T-helper 1 cell treated with Interleukin-12 subunit alpha and Interleukin-12 subunit beta and Interleukin-4 antibody, amounts not matched to agents 30 ng/mL and 1 ng/mL, for 36 hours (primary cell): ENCODE results near the gene ST3GAL3. TPM values are rescaled to one million over a fixed set of nuclear protein-coding genes. Genes with fewer than 3 reads are reported as not detected.

Experiments
- intact Hi-C: fragments of 100-400 bp; cut with micrococcal nuclease; formaldehyde crosslinking; loops from one replicate; pipeline ENCODE4 v1.15.1; 2024
- total RNA-seq: library from RNA; stranded (reverse); gene quantifications from 2 replicates; pipeline ENCODE4 v1.2.3, GENCODE V29; 2022

The ST3GAL3 gene
- total RNA-seq, 1 donor from 2014 or later = 22.4 TPM

DNA sequence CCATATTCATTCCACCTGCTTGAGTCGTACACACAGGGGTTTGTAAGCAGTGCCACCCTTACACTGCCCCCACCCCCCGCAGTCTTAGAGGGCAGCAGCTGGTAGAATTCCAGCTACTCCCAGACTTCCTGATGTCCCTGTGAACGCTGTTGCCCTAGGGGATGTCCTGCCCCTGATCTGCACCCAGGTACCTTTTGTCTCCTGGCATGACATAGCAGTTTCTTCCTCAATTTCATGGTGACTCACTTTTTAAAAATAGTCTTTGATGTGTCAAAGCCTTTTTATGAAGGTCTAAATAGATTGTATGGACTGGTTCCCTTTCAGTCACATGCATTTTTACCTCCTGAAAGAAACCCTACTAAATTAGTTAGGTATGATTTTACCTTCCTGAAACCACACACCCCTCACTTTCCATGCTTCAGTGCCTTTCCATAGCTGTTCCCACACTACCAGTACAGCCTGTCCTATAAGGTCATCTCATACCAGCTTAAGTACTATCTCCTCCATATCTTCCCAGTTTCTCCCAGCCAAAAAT, 76.4 kb downstream of the ST3GAL3 start:
- intact Hi-C loops = no loop called here

- intact Hi-C loops = no loop called here
These were observed 79.0 kb downstream of the ST3GAL3 start for GRCh38 chr1:43786201-43786958.

DNA sequence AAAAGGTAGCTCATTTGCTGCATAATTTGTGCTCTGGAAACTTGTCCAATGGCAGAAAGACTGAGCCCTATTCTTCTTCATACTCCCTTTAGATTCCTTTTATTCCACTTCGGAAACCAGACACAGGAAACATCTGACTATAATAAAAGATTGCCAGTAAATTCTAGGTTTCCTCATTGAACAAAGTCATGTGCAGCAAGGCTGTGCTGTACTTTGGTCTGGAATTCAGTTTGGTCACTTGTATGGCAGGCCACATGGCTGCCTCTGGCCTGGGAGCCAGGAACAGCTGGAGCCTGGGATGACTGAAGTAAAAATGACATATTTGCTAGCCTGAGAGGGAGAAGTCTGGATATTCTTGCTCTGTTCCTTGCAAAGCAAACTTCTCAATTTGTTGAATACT, 79.6 kb downstream of the ST3GAL3 start:
- intact Hi-C loops = no loop called here

DNA sequence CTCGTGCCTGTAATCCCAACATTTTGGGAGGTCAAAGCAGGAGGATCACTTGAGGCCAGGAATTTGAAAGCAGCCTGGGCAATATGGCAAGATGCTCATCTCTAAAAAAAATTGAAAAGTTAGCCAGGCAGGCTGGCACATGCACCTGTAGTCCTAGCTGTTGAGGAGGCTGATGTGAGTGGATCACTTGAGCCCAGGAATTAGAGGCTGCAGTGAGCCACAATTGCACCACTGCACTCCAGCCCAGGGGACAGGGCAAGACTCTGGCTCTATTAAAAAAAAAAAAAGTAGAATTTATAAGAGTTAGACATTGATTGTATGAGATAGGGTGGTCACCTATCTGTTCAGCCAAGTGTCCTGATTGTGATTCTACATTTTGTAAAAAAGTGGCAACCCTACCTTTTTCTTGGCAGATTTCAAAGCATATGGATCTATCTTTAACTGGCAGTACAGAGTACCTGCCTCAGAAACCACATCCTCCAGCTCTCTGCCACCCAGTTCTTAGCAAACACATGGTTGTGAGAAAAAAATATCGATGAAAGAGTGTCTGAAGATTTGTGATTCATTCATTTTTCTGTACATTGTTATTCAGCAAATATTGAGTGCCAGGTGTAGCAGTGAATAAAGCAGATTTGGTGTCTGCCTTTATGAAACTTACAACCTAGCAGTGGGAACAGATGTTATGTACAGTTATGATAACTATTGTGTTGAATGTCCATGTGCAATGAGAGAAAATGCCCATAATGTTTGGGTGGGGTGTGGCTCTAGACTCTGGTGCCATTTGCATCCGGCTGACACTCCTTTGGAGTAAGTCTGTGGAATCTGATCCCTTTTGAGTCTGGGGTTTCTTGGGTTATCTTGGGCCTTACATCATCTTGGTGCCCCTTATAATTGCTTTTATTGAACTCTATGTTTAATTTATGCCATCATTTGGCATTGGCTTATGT, 82.5 kb downstream of the ST3GAL3 start:
- intact Hi-C loops = no loop called here

DNA sequence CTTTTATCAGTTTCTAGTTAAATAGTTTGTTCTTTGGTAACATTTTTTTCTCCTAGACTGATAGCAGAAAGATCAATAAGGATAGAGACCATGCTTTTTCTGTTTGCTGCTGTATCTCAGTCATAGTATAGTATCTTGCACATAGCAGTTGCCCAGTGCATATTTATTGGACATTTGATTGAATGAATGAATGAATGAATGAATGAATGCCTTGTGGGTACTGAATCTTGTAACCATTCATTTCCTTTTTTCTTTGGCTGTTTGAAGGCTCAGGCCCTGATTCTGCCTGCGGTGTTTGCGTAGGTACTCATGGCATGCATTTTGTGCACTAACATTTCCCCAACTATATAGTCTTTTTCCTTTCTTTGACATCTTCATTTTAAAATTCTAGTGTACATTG, 83.9 kb downstream of the ST3GAL3 start:
- intact Hi-C loops = no loop called here

GRCh38 chr1:43796111-43796581, 88.8 kb downstream of the ST3GAL3 start:
- intact Hi-C loops = no loop called here

GRCh38 chr1:43797891-43798290, 90.6 kb downstream of the ST3GAL3 start:
- intact Hi-C loops = no loop called here

DNA sequence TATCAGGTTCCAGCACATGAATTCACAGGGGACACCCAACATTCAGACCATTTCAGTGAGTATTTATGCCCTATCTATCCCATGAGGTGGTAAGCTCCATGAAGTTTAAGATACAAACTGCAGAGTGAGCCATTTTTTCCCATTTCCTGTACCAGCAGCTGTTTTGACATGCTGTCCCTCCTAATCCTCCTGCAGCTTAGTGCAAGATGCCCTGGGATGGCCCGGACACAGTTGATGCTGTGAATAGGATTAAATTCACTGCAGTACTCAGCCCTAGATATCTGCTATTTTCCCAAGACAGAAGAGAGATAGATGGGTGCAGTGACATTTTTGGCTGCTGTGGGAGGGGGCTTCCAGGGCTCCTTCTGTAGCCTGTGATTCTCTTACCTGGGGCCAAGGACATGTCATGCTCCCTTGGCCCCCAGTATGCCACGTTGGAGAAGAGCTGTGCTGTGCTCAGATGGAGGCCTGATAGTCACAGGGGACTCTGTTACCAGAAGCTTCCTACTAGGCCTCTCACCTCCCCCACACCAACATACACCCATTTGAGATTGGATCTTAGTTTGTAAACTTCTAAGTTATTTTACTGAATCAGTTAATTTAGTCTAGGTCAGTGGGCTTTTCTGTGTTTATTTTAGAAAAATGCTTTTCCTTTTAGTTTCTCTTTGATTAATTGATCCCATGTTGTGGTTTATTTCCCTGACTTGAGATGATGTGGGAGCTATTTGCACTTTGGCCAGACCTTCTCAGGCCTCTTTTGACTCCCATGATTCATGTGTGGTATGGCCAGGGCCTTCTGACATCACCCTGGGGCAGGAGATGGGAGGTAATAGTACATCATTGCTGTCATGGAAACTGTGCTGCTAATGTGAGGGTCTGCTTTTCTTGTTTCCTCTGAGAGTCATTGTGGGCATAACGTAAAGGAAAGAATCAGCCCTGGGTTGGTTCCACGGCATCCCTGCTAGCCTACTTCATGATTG, 92.6 kb downstream of the ST3GAL3 start:
- intact Hi-C loops = no loop called here

DNA sequence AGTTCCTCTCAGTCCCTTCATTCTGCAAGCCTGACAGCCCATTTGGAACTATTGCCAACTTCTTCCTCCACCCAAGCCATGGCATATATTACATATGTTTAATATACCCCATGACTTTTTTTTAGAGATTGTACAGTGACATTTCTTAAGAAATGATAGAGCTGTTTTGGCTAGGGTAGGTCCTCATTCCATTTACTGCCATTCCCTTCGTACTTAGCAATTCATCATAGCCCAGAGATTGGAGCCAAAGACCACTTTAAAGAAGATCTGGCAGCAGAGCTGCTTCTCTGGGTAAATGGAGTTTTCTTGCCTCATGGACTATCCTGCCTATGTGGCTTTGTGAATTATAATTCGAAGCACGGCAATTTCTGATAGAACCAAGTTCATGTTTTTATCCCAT, 93.4 kb downstream of the ST3GAL3 start:
- intact Hi-C loops = no loop called here

DNA sequence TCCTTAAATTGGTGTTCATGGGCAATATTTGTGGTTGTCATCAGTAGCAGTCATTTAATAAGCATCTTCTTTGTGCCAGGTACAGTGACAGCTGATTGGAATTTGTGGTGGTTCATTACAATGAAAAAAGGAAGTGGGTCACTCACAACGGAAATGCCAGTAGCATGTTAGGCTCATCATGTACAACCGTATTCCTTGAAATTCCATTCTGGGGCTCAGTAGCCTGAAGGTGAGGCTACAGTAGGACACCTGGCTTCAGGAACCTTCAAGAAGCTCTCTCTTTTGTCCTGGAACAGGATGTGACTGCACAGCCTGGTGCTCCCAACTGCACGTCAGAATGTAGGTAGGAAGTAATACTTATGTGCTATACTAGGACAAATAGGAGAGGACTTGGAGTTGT, 93.9 kb downstream of the ST3GAL3 start:
- intact Hi-C loops = no loop called here

DNA sequence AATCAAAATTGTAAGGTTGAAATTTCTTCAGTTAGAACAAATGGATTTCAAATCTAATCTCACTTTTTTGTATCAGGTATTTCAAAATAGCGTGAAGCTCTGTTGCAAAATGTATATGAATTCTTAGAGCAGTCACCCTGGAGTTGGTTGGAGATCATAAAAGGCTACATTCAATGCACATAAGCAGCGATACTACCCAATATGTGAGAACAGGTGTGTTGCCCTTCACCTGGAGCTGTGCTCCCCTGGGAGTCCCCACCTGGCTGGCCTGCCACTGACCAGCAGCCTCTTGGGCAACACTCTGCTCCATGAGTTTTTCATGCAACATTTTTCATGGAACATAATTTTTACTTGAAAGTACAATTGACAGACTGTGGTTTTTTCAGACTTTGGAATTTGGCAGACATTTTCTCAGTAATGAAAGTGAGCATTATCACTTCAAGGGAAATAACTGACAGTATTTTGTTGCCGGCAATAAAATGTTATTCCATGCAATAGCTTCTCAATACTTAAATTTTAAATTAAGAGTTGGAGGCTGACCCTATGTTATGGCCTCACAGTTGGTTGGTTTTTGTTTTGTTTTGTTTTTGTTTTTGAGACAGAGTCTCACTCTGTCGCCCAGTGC, 95.1 kb downstream of the ST3GAL3 start:
- intact Hi-C loops = no loop called here

GRCh38 chr1:43803105-43803504, 95.8 kb downstream of the ST3GAL3 start:
- intact Hi-C loops = no loop called here

DNA sequence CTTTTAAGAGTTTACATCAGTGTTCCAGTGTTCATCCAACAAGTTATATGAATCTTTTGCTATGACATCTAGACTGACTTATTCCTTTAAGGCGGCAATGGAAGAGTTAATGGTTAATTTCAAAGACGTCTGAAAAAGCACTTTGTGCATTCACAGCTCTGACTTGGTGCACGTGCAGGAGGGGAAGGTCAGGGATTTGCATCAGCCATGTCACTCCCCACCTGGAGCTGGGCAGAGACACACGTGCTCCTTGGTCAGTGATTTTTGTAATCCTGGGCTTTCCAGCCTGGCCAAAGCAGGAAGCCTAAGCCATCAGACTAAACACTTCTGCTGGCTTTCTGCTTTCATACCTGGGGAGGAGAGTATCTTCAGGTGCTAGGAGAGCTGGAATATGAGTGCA, 96.3 kb downstream of the ST3GAL3 start:
- intact Hi-C loops = no loop called here

GRCh38 chr1:43804569-43804968, 97.2 kb downstream of the ST3GAL3 start:
- intact Hi-C loops = no loop called here

DNA sequence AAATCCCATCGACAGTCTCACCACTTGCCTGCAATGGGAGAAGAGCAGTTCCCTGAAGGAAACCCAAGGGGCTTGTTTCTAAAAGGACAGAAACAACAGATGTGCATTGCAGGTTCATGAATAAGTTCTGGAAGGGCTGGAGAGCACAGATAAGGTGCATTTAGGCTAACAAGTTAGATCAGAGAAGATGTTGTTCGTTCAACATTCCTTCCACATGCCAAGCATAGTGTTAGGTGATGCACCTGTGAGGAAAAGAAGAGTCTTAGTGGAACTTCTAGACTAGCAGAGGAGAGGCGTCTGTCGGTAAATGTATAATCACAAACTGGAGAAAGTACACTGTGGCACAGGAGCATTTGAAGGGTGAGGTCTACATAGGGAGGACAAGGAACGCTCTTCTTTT, 98.0 kb downstream of the ST3GAL3 start:
- intact Hi-C loops = no loop called here

GRCh38 chr1:43806183-43806582, 98.8 kb downstream of the ST3GAL3 start:
- intact Hi-C loops = no loop called here

DNA sequence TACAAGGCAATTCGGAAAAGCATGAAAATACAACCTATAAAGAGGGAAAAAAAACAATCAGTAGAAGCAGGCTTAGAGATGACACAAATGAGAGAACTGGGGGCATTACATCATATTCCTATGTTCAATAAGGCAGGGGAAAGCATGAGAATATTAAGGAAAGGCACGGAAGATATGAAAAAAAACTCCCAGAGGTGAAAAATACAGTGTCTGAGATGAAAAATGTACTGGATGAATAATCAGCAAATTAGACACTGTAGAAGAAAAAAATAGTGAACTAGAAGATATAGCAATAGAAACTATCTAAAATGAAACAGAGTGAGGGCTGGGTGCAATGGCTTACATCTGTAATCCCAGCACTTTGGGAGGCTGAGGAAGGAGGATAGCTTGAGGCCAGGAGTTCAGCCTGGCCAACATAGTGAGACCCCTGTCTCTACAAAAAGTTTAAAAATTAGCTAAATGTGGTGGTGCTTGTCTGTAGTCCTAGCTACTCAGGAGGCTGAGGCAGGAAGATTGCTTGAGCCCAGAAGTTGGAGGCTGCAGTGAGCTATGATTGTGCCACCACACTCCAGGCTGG, 101.8 kb downstream of the ST3GAL3 start:
- intact Hi-C loops = no loop called here

DNA sequence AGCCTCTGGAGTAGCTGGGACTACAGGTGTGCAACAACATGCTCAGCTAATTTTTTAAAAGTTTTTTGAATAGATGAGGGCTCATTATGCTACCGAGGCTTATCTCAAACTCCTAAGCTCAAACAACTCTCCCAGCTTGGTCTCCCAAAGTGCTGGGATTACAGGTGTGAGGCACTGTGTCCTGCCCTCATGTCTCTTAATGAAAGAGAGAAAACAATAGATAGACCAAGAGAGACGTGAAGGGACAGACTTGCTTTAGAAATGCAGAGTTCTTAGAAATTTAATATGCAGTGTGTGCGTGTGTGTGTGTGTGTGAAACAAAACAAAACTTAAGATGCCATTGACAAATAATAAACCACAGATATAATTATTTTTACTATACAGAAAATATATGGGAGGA, 105.2 kb downstream of the ST3GAL3 start:
- intact Hi-C loops = no loop called here

- intact Hi-C loops = no loop called here
These were observed 107.1 kb downstream of the ST3GAL3 start for GRCh38 chr1:43814401-43814800.

DNA sequence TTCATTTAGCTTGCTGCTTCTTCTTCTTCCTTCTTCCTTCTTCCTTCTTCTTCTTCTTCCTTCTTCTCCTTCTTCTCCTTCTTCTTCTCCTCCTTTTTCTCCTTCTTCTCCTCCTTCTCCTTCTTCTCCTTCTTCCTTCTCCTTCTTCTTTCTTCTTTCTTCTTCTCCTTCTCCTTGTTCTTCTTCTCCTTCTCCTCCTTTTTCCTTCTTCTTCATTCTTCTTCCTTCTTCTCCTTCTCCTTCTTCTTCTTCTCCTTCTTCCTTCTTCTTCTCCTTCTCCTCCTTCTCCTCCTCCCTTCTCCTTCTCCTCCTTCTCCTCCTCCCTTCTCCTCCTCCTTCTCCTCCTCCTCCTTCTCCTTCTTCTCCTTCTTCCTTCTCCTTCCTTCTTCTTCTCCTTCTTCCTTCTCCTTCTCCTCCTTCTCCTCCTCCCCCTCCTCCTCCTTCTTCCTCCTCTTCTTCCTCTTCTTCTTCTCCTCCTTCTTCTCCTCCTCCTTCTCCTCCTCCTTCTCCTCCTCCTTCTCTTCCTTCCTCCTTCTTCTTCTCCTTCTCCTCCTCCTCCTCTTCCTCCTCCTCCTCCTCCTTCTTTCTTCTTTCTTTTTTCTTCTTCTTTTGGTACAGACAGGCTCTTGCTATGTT, 110.1 kb downstream of the ST3GAL3 start:
- intact Hi-C loops = no loop called here
